Neutrophil (primary cell): Measurements from ENCODE around the gene BCL7C.
A peak's percentile ranks its signal among the peaks of the same experiment; 100 is the strongest.
"Not testable (repeated sequence)": the region's sequence is repeated elsewhere in the genome, so short reads cannot be mapped to it uniquely, and the experiment has no call there.

Source experiments
- H3K27ac ChIP-seq: fragments of 200-600 bp; sonication (generic); 2 replicates; pipeline ENCODE4 v1.5.1; 2016; ENCODE audit warnings: mild to moderate bottlenecking, moderate library complexity
- H3K27me3 ChIP-seq: fragments of 200-600 bp; sonication (generic); 2 replicates; pipeline ENCODE4 v1.6.0; 2016; ENCODE audit warnings: mild to moderate bottlenecking
- H3K36me3 ChIP-seq: fragments of 200-600 bp; sonication (generic); 2 replicates; pipeline ENCODE4 v1.5.1; 2017
- H3K4me1 ChIP-seq, 2 experiments: fragments of 200-600 bp in 1 of 2; sonication (generic) in 1 of 2; 1 replicate in 1 of 2; 2 replicates in 1 of 2; pipeline versions ENCODE4 v1.5.1 to v1.6.1; 2013 to 2016; ENCODE audit warnings: low read depth in 1 of 2, low read length in 1 of 2, mild to moderate bottlenecking in 1 of 2, moderate library complexity in 1 of 2; ENCODE audit not compliant: control insufficient read depth in 1 of 2, insufficient read depth in 1 of 2
- H3K4me3 ChIP-seq, 2 experiments: fragments of 200-600 bp in 1 of 2; sonication (generic) in 1 of 2; 1 replicate in 1 of 2; 2 replicates in 1 of 2; pipeline ENCODE4 v1.5.1; 2013 to 2016; ENCODE audit warnings: low read depth in 1 of 2, low read length in 1 of 2, mild to moderate bottlenecking in 1 of 2, moderate library complexity in 1 of 2
- H3K9me3 ChIP-seq: fragments of 200-600 bp; sonication (generic); 2 replicates; pipeline ENCODE4 v1.5.1; 2016
- CTCF ChIP-seq: fragments of 200-600 bp; sonication (generic); IDR thresholded peaks from 2 replicates; pipeline ENCODE4 v1.5.1; 2016; ENCODE audit warnings: antibody characterized with exemption

BCL7C gene

DNA sequence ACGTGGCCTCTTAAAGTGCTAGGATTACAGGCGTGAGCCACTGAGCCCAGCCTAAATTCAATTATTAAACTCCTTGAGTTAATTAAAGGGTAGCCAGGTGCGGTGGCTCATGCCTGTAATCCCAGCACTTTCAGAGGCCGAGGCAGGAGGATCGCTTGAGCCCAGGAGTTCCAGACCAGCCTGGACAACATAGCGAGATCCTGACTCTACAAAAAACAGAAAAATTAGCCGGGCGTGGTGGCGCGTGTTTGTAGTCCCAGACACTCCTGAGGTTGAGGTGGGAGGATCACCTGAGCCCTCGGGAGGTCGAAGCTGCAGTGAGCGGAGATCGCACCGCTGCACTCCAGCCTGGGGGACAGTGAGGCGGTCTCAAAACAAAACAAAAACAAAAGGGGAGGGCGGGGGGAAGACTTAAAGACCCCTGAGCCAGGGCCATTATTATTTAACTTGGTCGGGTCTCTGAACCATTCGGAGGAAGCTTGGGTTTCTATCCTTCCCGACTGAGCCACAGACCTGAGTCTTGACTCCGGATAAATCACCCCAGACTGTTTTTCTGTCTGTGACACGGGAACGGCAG lies 19.5 kb downstream of the BCL7C start:
- Histone ChIP-seq H3K36me3 (no peaks in the 10 kb centered on the region), H3K27me3 (no peaks in the 10 kb centered on the region), H3K27ac (peak overlapping the region; percentile 86), H3K9me3 (no peaks in the 10 kb centered on the region), H3K4me3 (peak overlapping the region; percentile 98 to 99), H3K4me1 (peaks cover 24 to 28% of the 10 kb centered on the region in 2 experiments)
- TF ChIP-seq CTCF: no peak

DNA sequence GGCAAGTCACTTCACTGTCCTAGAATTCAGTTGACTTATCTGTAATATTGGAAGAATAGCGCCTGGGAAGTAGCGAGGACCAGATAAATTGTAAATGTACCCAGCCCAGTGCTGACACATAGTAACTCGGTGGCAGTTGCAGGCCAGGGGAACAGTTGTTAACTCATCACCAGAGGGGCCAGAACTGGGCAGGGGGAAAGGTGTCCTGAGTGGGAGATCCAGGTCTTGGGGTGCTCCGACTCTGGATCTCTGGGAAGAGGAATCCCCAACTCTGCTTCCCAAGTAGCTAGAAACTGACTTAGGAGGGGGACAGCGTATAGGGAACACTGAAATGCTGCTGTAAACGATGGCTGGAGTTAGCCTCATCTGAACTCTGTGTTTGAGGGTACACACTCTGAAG lies 23.0 kb downstream of the BCL7C start:
- Histone ChIP-seq H3K27ac (no peak overlapping the region), H3K36me3 (no peaks in the 10 kb centered on the region), H3K4me3 (no peak overlapping the region), H3K4me1 (peaks cover 14 to 16% of the 10 kb centered on the region in 2 experiments), H3K9me3 (no peaks in the 10 kb centered on the region), H3K27me3 (no peaks in the 10 kb centered on the region)
- no peak for TF ChIP-seq CTCF

DNA sequence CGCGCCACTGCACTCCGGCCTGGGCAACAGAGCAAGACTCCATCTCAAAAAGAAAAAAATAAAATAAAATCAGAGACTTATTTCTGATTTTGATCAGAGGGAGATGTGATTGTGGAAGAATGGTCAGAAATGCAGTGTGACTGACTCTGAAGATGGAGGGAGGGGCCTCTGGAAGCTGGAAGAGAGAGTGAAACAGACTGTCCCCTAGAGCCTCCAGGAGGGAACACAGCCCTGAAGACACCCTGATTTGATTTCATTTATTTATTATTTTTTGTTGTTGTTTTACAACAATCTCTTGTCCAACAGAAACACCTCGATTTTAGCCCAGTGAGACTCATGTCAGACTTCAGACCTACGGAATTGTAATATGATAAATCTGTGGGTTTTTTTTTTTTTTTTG lies 26.1 kb downstream of the BCL7C start:
- H3K4me3 ChIP-seq: no peak overlapping the region
- no peak overlapping the region for H3K27ac ChIP-seq
- no peak for TF ChIP-seq CTCF
- H3K36me3 ChIP-seq: no peaks in the 10 kb centered on the region
- no peaks in the 10 kb centered on the region for H3K9me3 ChIP-seq
- no peaks in the 10 kb centered on the region for H3K4me1 ChIP-seq
- H3K27me3 ChIP-seq: no peaks in the 10 kb centered on the region

GRCh38 chr16:30866031-30866430 lies 27.8 kb downstream of the BCL7C start:
- no peaks in the 10 kb centered on the region for H3K9me3 ChIP-seq
- no peaks in the 10 kb centered on the region for H3K4me1 ChIP-seq
- no peaks in the 10 kb centered on the region for H3K27me3 ChIP-seq
- H3K27ac ChIP-seq: no peak overlapping the region
- no peaks in the 10 kb centered on the region for H3K36me3 ChIP-seq
- no peak for TF ChIP-seq CTCF
- no peak overlapping the region for H3K4me3 ChIP-seq

DNA sequence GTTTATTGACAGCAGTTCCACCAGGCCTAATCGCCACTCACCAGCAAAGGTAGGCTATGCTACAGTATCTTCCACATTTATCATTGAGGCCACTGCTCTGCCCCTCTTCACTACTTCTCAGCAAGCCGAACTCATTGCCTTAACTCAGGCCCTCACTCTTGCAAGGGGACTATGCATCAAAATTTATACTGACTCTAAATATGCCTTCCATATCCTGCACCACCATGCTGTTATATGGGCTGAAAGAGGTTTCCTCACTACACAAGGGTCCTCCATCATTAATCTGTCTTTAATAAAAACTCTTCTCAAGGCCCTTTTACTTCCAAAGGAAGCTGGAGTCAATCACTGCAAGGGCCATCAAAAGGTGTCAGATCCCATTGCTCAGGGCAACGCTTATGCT lies 30.7 kb downstream of the BCL7C start:
- H3K9me3 ChIP-seq, H3K4me1 ChIP-seq, H3K27ac ChIP-seq, H3K27me3 ChIP-seq, H3K4me3 ChIP-seq, H3K36me3 ChIP-seq: not testable (repeated sequence)

- not testable (repeated sequence) for H3K27me3 ChIP-seq, H3K9me3 ChIP-seq, H3K4me3 ChIP-seq
Observed at GRCh38 chr16:30860729-30861128, 33.1 kb downstream of the BCL7C start.

More at GRCh38 chr16:30860729-30861128, 33.1 kb downstream of the BCL7C start:
- H3K27ac ChIP-seq, H3K4me1 ChIP-seq, H3K36me3 ChIP-seq: not testable (repeated sequence)
